HL-60 (cell line): ENCODE data around the gene OSBPL5.

Experiments
- DNase-seq, 2 experiments: peaks; one replicate each; pipeline ENCODE4 v3.0.0-alpha.2; 2010 to 2020; ENCODE audit warnings: low read depth in 1 of 2, low spot score in 1 of 2
- H3K27ac ChIP-seq: fragments of 250-450 bp; sonication (Bioruptor Pico); replicated peaks from 2 replicates; pipeline ENCODE4 v1.5.1; 2020; ENCODE audit warnings: mild to moderate bottlenecking, moderate library complexity
- H3K27me3 ChIP-seq: fragments of 250-450 bp; sonication (Bioruptor Pico); 2 replicates; pipeline ENCODE4 v1.5.1; 2021; ENCODE audit warnings: mild to moderate bottlenecking, moderate library complexity; ENCODE audit not compliant: insufficient read depth, poor library complexity, severe bottlenecking
- H3K4me3 ChIP-seq: replicated peaks from 2 replicates; pipeline ENCODE4 v1.5.1; 2011; ENCODE audit warnings: mild to moderate bottlenecking, control low read depth, low read length; ENCODE audit not compliant: insufficient read depth
- GABPA ChIP-seq: IDR thresholded peaks from 2 replicates; pipeline ENCODE4 v1.6.1; 2012; ENCODE audit warnings: low read depth
- POLR2AphosphoS5 ChIP-seq: IDR thresholded peaks from 2 replicates; pipeline ENCODE4 v1.6.1; 2012; ENCODE audit warnings: low read depth
- SPI1 ChIP-seq: IDR thresholded peaks from 2 replicates; pipeline ENCODE4 v1.6.1; 2012; ENCODE audit warnings: low read depth, mild to moderate bottlenecking, borderline replicate concordance
- TF ChIP-seq, protein P1 (sequence below): IDR thresholded peaks from 2 replicates; pipeline ENCODE4 v1.6.1; 2012; ENCODE audit warnings: low read depth; ENCODE audit not compliant: insufficient replicate concordance
- TF ChIP-seq, protein P2 (sequence below): IDR thresholded peaks from one replicate; pipeline ENCODE4 v1.5.1; 2011; ENCODE audit warnings: low read length, control low read depth, inconsistent platforms; ENCODE audit not compliant: insufficient read depth

OSBPL5 gene

DNA sequence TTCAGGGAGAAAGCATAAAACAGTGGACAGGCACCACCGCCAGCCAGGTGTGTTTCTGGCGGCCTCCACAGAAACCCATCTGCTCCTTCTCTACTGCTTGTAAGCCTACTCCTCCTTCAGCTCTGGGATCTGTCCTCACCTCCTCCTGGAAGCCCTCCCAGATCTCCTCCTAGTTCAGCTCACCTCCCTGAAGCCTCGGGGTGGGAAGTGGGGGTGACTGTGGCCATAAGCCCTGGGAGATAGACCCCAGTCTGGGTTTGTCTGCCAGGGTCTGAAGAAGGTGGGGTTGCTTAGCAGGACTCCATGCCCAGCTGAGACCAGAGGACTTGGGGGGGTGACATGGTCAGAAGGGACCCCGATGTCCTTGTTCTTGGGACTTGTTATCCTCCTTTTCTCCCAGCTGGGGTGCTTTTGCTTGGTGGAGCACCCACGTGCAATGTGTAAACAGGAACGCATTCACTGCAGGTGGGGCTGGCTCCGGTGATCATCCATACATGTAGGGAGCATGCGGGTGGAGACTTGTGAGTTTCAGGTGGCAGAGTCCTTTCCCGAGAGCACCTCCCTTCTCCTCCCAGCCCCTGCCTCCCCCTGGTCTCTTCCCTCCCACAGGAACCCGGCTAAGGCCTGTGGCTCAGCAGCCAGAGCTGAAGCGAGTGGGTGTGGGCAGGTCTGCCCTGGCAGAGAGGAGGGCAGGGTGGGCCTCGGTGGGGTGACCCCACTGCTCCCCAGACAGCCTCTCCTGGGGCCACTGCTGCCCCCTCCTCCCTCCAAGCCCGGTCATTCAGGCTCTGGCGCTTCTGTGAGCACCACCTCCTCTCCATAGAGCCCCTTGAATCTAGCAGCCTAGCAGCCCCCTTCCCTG lies 27.6 kb upstream of the OSBPL5 start:
- TF ChIP-seq SPI1 (no peak), POLR2AphosphoS5 (no peak), GABPA (no peak)
- TF ChIP-seq, protein P1, sequence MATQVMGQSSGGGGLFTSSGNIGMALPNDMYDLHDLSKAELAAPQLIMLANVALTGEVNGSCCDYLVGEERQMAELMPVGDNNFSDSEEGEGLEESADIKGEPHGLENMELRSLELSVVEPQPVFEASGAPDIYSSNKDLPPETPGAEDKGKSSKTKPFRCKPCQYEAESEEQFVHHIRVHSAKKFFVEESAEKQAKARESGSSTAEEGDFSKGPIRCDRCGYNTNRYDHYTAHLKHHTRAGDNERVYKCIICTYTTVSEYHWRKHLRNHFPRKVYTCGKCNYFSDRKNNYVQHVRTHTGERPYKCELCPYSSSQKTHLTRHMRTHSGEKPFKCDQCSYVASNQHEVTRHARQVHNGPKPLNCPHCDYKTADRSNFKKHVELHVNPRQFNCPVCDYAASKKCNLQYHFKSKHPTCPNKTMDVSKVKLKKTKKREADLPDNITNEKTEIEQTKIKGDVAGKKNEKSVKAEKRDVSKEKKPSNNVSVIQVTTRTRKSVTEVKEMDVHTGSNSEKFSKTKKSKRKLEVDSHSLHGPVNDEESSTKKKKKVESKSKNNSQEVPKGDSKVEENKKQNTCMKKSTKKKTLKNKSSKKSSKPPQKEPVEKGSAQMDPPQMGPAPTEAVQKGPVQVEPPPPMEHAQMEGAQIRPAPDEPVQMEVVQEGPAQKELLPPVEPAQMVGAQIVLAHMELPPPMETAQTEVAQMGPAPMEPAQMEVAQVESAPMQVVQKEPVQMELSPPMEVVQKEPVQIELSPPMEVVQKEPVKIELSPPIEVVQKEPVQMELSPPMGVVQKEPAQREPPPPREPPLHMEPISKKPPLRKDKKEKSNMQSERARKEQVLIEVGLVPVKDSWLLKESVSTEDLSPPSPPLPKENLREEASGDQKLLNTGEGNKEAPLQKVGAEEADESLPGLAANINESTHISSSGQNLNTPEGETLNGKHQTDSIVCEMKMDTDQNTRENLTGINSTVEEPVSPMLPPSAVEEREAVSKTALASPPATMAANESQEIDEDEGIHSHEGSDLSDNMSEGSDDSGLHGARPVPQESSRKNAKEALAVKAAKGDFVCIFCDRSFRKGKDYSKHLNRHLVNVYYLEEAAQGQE = no peak
- TF ChIP-seq, protein P2, sequence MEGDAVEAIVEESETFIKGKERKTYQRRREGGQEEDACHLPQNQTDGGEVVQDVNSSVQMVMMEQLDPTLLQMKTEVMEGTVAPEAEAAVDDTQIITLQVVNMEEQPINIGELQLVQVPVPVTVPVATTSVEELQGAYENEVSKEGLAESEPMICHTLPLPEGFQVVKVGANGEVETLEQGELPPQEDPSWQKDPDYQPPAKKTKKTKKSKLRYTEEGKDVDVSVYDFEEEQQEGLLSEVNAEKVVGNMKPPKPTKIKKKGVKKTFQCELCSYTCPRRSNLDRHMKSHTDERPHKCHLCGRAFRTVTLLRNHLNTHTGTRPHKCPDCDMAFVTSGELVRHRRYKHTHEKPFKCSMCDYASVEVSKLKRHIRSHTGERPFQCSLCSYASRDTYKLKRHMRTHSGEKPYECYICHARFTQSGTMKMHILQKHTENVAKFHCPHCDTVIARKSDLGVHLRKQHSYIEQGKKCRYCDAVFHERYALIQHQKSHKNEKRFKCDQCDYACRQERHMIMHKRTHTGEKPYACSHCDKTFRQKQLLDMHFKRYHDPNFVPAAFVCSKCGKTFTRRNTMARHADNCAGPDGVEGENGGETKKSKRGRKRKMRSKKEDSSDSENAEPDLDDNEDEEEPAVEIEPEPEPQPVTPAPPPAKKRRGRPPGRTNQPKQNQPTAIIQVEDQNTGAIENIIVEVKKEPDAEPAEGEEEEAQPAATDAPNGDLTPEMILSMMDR = no peak
- Histone ChIP-seq H3K4me3 (no peak overlapping the region), H3K27ac (no peak overlapping the region), H3K27me3 (no peaks in the 10 kb centered on the region)
- DNase-seq = no peak

DNA sequence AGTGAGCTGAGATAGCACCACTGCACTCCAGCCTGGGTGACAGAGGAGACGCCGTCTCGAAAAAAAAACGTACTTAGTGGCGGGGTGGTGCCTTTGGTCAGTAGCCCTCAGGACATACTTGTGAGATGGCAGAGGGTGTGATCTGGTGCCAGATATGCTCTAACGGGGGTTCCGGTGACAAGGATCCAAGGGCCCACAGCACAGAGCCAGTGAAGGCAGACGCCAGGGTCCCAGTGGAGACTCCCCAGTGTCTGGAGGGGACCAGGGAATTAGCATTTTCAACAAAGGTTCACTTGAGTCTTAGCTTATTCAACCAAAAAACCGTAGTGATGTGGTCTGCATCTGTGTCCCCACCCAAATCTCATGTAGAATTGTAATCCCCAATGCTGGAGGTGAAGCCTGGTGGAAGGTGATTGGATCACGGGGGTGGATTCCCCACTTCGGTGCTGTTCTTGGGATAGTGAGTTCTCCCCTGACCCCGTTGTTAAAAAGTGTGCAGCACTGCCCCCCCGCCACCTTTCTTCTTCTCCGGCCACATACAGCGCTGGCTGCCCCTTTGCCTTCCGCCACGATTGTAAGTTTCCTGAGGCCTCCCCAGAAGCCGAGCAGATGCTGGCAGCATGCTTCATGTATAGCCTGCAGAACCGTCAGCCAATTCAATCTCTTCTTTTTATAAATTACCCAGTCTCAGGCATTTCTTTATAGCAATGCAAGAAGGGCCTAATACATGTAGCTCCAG lies 26.6 kb upstream of the OSBPL5 start:
- Histone ChIP-seq H3K27me3 (no peaks in the 10 kb centered on the region), H3K4me3 (no peak overlapping the region), H3K27ac (no peak overlapping the region)
- no peak for DNase-seq
- TF ChIP-seq GABPA (no peak), POLR2AphosphoS5 (no peak), SPI1 (no peak)
- TF ChIP-seq, protein P1 = no peak
- TF ChIP-seq, protein P2 = no peak

DNA sequence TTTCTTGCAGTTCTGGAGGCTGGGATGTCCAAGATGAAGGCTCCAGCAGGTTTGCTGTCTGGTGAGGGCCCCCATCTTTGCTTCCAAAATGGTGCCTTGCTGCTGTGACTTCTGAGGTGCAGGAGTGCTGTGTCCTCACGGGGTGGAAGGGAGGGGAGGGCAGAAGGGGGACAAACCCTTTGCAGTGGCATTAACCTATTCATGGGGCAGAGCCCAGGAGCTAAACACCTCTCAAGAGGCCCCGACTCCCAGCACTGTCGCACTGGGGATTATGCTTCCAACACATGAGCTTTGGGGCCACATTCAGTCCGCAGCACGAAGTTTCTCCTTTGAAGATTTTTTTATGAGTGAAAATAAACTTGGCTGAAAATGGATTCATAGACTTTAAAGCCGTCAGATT lies 25.5 kb upstream of the OSBPL5 start:
- H3K27me3 ChIP-seq = no peaks in the 10 kb centered on the region
- no peak for TF ChIP-seq GABPA
- no peak for TF ChIP-seq SPI1
- TF ChIP-seq, protein P1 = no peak
- TF ChIP-seq POLR2AphosphoS5 = no peak
- TF ChIP-seq, protein P2 = no peak
- no peak for DNase-seq
- no peak overlapping the region for H3K4me3 ChIP-seq
- no peak overlapping the region for H3K27ac ChIP-seq
